HG03280 (cell line): ENCODE data around the gene ADD3.
"Not testable (repeated sequence)": the region's sequence is repeated elsewhere in the genome, so short reads cannot be mapped to it uniquely, and the experiment has no call there.

ENCODE experiments used
- ATAC-seq: cut with Tn5 transposase; IDR thresholded peaks from one replicate; pipeline ENCODE4 v1.9.1; 2021; ENCODE audit warnings: mild to moderate bottlenecking, moderate library complexity; ENCODE audit not compliant: unreplicated experiment

ADD3 gene

DNA sequence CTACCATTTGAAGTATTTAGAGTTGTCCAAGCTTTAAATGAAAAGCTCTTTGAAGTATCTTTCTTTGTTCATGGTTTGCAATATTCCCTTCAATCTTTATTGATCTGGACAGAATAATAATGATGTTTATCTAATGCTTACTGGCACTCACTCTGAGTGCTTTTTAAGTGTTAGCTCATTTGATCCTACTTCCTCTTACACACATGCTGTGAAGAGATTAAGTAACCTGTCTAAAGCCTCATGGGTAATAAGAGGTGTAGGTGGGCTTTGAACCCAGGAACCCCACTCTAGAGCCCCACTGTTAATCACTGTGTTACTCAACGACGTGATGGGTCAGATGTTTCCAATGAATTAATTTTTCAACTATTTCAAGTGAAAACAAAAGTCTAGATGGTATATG lies 31.1 kb upstream of the ADD3 start:
- ATAC-seq, result no peak

DNA sequence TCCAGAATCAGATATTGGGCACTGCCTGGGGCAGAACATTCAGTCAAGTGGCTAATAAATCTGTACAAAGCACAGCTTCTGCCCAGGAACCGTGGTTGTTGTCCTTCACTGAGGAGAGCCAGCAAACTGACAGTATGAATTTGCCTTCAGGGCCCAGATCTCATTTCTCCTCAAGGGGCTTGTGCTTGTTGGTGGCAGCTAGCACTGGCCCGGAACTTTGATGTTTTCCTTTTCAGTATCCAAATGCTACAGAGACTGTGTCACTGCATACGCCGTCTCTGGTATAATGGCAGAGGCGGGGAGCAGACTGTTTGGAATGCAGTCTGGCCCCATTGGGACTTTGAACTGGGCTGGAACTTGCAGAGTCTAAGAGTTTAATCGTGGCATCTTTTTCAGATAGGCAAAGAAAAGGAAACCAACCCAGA lies 30.4 kb upstream of the ADD3 start:
- ATAC-seq, result no peak

DNA sequence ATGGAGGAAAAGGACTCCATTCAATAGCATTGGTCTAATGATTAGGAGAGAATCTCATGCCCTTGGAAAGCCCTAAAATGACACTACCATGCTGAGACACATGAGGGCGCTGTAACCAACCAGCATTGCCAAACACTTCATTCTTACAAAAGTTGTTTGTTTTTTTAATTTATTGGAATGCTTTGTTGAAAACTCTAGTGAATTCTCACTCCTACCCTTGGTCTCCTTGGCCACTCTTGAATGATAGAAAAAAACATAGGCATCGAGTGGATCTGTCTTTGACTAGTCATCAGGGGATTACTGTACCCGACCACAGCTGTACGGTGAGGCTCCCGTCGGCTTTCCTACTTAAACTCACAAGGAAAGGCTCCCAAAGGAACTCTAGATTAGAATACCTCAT lies 29.3 kb upstream of the ADD3 start:
- ATAC-seq, result no peak

DNA sequence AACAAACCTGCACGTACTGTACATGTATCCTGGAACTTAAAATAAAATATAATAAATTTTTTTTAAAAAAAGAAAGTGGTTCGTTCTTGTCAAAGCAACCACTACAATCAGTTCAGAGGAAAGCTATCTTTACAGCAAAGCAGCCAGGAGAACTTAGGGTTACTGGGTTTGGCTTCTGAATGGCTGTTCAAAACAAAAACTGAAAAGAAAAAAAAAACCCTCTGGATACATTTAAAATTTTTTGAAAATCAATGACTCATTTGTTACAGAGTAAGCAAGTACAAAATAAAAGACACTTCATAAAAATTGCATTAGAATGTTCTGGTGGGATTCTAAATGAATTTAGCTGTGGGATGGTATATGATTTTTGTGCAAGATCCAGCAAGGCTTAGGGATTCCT lies 28.6 kb upstream of the ADD3 start:
- ATAC-seq, result no peak

DNA sequence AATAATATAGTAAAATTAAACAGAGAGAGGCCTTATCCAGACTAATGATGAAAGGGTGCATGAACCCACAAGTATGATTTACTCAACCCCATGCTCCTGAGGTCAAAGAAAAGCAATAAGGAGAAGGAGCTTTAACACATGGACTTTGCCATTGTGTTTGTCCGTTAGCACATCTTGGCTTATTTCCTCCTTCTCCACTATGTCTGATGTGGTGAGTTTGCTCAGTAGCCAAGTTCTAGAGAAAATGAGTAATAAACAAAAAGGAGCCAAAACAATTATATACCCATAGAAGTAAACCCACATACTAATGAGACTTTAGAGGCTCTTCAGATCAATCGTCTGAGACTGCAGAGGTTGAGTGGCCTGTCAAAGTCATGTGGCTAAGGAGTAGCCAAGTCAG lies 26.1 kb upstream of the ADD3 start:
- no peak for ATAC-seq

DNA sequence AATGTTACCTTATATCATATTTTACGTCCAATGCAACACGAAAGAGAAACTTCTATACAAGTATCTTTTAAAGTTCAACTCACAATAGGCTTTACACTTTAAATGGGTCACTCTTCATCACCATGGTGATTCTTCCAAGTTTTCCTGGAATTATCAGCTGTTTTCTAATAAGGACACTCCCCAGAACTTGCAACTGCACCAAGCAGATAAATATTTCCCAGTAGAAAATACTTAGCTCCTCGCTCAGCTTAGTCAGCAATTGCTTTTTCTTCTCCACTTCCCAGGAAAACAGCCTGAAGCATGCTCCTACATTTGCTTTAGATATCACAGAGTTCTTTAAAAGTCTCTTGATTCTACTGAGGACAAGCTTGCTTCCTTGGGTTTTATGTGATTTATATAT lies 25.7 kb upstream of the ADD3 start:
- no peak for ATAC-seq

DNA sequence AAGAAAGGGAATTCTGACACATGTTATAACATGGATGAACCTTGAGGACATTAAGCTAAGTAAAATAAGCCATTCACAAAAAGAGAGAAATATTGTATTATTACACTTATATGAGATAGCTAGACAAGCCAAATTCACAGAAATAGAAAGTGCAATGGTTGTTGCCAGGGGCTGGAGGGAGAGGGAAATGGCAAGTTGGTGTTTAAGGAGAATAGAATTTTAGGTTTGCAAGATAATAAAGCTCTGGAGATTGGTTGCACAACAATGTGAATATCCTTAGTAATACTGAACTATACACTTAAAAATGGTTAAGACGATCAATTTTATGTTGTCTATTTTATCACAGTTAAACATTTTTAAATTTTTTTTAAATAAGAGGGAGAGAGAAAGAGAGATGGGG lies 25.0 kb upstream of the ADD3 start:
- ATAC-seq, result no peak

DNA sequence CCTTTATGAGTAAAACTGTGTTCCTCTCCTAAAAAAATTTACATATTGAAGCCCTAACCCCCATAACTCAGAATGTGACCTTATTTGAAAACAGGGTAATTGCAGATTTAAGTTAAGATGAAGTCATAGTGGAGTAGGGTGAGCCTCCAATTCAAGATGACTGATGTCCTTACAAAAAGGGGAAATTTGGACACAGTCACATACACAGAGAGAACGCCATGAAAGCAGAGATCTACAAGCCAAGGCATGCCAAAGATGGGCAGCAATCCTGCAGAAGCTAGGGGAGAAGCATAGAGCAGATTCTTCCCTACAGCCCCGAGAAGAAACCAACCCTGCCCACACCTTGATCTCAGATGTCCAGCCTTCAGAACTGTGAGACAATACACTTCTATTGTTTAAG lies 23.8 kb upstream of the ADD3 start:
- ATAC-seq, result no peak

DNA sequence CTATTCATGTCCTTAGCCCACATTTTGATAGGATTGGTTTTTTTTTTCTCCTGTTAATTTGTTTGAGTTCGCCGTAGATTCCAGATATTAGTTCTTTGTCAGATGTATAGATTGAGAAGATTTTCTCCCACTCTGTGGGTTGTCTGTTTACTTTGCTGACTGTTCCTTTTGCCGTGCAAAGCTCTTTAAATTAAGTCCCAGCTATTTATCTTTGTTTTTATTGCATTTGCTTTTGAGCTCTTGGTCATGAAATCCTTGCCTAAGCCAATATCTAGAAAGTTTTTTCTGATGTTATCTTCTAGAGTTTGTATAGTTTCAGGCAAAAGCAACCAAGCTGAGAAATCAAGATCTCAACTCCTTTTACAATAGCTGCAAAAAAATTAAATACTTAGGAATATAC lies 22.0 kb upstream of the ADD3 start:
- ATAC-seq, result not testable (repeated sequence)

DNA sequence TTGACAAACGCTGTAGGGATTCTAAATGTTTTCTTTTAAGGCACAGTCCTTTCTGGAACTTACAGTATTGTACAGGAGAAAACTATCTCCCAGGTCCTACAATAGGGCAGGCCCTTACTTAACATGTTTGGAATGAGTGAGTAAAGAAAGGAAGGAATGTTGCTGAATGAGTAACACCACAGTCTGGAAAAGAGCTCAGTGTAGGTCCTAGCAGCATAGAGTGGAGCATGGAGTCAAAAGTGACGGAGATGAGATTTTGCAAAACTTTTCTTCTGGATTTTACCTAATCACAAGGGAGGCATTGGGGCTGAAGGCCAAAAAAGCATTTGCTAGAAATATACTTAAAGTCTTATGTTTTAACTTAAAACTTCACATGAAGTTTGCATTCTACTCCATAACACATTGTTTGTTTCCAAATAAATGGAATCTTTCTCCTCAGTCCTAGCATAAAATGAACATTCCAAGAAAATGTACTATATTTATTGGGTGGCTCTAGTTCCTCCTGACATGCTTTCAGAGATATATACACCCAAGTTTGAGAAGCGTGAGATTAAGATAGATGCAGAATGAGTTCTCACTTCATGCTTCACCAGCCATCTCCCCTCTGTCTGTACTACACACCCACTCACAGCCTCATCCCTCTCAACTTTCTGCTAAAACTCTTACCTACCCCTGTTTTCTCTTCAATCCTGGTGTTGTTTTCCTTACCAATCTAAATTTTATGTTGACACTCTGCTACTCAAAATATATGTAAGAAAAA lies 20.2 kb upstream of the ADD3 start:
- ATAC-seq, result no peak

DNA sequence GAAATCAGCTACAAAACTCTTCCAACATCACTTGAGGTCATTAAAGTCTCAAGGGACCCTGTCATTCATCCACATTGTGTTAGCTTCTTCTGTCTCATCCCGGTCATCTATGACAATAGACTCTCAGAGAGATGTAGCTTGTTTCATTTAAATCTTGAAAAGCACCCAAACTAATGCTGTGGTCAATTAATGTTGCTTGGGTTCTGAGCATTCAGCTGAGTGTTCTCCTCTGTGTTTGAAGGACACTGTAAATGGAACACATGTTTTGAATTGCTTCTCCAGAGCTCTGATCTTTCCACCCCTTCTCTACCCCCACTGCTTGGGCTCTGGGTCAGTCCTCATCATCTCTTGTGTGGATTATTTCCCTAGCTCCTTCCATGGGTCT lies 19.6 kb upstream of the ADD3 start:
- no peak for ATAC-seq

DNA sequence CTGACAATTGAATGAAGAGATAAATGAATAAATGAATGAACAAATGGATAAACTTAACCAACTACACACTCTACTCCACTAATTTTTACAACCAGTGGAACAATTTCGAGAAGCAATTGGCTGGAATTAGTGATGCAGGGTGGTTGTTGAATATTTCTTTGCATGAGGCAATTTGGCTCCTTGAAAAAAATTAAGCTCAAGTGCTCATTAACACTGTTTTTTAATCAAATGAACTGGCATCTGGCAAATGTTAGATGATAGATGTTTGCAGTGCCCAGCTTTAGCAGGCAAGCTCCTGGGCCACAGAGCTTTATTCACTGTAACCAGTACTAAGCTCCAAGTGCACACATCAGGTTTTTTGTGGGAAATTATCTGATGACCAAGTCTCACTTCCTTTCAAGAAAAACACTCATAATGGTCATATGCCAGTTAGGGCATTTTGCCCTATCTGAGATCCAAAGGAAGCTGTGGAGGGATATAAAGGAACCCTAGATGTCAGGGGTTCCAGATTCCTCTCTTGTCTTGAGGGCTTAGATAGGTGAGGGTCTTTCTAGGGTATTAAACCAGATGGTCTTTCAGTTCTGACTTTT lies 16.4 kb upstream of the ADD3 start:
- no peak for ATAC-seq

DNA sequence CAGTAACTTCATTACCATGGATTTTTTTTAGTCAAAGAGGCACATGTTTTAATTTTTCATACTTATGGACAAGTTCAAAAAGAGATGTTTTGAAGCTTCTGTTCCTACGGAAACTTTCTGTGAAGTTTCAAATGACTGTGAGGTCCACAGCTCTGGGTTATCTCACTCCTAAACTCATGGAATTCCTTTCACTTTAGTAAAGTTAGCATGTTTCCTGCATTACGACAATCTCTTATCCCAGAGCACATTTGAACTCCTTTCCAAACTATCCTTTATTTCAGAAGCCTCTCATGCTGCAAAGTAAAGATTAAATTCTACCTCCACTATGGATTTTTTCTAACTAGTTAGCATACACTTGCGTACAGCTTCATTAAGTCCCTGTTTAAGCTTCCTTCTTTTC lies 15.3 kb upstream of the ADD3 start:
- no peak for ATAC-seq

DNA sequence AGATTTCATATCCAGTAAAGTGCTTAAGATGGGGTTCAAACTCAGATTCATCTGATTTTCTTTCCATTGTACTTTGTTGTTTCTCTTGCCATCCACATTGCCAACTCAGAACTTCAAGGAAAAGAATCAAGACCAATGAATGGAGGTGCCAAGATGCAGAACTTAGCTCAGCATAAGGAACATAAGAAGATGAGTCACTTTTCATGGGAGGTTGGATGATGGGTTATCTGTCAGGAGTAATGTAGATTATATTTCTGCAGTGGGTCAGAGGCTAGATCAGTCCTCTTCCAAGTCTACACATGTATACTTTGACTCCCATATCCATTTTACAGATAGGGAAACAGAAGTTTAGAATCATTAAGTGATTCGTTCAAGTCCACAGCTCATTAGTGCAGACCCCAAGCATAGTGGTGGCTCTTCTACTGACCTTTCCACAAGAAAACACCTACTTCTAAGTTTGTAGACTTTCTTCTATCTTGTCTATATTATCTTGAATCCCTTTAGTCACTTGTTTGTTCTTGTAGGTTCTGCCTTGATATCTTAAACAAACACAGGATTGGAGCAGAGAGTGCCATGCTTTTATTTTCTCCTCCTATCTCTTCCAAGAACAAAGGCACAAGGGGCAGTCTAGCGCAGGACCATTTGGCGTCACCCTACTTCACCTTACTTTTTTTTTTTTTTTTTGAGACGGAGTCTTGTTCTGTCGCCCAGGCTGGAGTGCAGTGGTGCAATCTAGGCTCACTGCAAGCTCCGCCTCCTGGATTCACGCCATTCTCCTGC lies 14.0 kb upstream of the ADD3 start:
- ATAC-seq, result no peak

DNA sequence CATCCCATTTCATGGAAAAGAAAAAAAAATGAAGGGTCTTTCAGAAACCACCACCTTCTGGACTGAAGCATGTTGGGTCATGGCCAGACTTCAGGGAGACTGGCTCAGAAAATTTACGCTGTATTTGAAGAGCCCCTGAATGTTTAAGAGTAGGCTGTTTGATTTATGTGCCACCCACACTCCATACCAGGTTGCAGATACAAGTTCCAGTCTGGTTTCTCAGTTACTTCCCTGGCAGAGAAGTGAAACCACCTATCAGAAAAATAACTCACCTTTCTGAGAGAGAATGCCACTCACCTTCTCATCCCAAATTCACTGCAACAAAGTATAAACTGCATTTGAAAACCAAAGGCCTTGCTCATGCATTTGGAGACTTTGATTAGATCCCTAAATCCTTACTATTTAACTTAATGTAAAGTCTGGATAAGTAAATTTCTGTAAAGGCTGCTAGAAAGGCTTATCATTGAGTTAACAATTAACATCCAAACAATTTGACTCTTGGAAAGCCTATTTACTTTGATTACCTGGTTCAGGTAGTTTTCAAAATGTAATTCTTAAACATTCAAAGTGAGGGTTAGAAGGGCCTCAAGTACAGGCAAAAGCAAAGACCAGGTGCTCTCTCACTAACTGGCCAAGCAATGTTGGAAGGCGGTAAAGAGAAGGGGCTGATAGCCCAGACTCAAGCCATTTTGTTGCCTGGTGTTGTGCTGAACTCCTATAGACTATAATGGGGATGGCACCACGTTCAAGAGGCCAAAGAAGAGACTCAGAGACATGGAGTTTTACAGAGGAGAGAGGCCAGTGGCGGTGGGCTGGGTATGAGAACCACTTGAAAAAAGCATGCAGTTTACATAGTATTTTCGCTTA lies 12.8 kb upstream of the ADD3 start:
- no peak for ATAC-seq

DNA sequence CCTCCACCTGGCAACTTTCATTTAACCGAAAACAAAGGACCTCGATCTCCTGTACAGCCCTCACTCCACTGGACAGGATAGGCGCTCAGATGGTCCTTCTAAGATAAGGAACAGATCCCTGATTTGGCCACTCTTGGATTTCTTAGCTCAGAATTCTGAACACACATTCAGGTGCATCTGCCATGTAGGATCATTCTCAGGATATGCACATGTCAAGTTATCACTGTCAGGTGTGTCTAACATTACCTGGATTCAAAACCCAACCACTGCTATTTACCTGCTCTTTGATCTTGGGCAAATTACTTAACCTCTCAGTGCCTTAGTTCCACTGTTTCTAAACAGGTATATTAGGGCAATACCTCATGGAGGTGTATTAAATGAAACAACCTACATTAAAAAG lies 12.2 kb upstream of the ADD3 start:
- no peak for ATAC-seq

DNA sequence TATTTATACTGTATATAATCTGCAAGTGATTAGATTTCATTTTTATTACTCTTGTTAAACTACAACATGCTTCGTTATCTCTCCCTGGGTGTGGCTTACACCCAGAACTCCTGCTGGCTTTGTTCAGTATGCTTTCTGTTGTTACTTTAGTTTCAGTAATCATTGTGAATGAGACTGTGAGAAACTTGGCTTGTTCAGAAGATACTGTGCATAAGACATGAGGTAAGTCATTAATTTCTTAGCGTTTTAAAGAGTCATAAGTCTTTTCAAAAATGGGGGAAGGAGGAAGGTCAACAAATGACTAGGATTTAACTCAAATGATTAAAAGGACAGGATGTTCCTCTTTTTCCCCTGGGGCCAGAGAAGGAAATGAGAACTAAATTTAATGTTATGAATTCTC lies 11.6 kb upstream of the ADD3 start:
- peak; percentile 69 for ATAC-seq

DNA sequence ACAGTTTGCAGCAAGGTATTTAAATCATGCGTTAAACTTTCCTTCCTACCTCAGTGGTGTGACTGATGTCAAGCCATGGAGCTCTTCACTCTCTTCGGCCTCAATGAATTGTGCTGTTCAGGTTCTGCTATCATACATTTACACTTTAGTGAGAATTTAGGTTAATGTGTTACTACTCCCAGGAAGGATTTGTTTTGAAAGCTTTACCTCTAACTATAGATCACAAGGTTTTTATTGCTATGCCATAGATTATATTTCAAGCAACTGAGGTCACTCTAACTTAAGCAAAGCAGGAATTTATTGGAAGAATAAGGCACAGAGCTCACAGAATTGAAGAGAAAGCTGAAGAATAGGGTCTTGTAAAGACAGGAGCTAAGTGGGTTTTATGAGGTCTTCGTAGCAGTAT lies 11.0 kb upstream of the ADD3 start:
- ATAC-seq, result no peak

DNA sequence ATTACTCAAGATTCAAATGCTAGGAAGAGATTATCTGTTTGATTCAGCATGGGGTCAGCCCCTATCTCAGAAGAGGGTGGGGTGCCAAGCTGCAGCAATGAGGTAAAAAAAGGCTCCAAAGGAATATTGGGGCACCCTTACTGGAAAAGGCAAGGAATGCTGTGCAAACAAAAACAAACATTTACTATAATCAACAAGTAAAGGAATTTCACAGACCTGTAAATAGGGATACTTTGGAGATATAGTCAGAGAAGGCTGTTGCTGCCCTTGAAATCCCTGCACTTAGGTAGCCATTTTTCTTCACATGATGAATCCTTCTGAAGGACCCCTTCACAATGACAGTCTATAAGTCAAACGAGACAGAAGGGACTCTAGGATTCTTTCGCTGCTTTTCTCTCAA lies 10.6 kb upstream of the ADD3 start:
- no peak for ATAC-seq

DNA sequence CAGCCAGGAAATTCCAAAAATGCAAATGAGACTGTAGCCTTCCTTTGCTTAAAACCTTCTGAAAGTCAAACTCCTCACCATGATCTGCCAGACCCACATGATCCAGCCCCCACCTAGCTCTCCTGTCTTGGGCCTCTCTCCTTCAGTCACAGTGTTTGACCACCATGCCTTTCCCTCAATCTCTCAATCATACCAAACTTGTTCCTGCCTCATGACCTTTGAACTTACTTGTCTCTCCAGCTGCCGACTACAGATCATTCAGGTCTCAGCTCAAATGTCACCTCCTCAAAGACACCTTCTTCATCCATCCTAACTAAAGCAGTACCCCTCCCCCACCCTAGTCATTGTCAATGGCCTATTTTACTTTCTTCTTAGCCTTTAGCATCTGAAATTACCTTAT lies 9.3 kb upstream of the ADD3 start:
- no peak for ATAC-seq

DNA sequence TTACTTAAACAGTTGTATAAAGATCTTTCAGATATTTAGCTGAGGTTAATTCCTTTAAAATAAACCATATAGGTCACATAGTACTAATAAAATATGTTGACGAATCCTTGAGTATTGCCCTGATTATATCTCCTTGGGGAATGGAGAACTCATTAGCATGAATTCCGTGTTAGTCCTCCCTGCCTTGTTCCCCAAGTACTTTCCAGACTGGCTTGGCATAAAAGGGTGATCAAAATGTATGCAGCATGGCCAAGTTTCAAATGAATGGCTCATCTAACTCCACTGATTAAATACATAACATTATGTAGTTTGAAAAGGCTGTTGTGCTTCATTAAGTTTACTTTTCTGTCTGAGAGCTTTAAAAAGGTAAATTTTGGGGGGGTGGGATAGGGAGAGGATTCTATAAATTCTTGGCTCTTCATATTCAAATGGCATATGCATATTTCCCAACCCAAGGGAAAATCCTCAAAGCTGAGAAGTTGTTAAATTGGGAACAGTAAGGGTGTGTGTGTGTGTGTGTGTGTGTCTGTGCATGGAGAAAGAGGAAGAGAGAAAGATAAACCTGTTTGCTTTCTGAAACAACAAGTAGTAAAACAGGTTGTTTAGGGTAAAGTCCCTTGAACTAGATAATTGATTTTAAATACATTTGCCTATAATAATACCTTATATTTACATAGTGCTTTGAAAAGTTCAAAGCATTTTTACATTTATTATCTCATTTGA lies 4.8 kb upstream of the ADD3 start:
- no peak for ATAC-seq
